HG02884 (cell line): Measurements from ENCODE around the gene PTGDR2.

Experiments used
- ATAC-seq: cut with Tn5 transposase; IDR thresholded peaks from one replicate; pipeline ENCODE4 v1.9.1; 2021; ENCODE audit warnings: mild to moderate bottlenecking, moderate library complexity; ENCODE audit not compliant: unreplicated experiment

Gene PTGDR2

DNA sequence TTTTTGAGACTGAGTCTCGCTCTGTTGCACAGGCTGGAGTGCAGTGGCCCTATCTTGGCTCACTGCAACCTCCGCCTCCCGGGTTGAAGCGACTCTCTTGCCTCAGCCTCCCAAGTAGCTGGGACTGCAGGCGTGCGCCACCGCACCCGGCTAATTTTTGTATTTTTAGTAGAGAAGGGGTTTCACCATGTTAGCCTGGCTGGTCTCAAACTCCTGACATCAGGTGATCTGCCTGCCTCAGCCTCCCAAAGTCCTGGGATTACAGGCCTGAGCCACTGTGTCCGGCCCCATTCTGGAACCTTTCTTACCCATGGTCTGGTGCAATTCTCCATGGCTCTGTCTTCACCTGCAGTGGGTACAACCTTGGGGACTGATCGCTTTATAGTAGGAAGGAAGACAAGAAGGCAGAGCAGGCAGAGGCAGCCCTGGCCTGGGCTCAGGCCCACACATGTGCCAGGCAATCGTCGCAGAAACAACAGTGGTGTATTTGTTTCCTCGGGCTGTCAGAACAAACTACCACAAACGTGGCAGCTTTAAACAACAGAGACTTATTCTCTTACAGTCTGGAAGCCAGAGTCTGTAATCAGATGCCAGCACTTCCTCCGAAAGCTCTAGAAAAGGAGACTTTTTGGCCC, 4.0 kb upstream of the PTGDR2 start:
- no peak for ATAC-seq

DNA sequence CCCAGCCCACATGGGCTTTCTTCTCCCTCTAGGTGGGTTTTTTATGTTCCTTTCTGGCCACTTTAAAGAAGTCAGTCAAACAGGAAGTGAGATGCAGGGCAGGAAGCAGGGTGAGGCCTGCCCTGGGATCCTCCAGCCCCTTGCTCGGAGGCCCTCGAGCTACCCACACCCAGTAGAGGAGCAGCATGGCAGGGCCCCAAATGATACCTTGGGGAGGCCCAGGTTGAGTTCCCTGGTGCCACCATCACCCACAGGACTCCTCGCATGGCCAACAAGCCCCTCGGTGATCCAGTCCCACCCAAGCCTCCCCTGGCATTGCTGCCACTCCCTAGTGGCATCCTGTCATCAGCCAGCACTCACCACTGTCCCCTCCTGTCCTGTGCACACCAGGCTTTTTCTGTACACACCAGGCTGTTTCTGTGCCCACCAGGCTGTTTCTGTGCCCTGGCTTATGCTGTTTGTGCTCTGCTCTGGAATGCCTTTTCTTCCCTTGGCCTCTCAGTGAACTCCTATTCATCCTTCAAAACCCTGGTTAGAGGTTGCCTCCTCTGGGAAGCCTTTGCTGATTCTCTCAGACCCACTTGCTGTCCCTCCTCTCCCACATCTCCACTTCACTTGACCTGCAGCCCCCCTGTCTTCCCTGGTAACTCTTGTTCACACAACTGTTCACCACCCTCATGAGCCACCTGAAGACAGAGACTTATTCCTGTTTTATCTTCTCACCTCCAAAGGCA, 3.1 kb upstream of the PTGDR2 start:
- no peak for ATAC-seq

DNA sequence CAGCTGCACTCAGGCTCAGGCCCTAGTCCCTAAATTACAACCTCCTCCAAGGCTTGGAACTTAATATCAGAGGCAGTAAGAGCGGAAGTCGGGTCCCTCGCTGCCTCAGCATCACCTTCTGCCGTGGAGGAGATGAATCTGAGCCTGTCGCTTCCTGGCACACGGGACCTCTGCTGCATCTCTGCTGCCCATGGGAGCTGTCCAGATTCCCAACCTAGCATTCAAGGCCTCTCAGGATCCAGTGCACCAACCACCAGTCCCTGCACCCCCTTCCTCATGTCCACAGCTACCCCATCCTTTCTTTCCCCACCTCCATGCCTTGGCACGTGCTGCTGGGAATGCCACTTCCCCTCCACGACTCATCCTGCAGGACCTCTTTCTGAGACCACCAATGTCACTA, 2.5 kb upstream of the PTGDR2 start:
- ATAC-seq: no peak

DNA sequence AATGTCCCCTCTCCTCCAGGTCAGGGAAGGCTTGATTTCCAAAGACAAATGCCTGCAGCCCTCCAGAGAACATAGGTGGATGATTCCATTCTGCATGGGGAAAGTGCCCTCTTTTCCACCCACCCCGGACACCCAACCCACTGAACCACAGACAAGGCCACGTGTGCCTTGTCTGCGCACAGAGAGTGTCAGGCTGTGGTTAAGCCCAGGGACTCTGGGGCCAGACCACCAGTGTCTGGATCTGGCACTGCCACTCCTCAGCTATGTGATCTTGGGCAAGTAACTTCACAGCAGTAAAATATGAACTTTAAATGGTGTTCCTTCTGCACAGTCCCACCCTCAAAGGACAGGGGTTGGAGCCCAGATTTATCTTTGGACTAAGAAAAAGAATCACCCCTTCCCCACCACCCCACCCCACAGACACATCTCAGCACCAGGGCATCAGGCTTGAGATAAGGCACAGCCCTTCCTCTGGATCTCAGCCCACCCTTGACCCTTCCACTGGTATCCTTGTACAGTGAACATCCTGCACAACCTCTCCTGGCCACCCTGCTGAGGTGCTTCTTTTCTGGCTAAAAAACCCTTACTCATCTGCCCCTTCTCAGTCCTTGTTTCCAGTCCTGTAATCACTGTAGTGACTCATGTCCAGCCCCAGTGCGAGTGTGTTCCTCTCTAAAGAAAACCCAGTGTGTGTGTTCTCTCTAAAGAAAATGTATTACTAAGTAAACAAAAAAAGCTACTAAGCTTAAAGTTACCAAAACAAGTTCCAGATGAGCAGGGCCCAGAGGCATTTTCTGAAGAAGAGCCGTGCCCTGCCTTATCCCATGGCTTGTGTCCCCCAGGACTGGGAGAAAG, 1.9 kb upstream of the PTGDR2 start:
- no peak for ATAC-seq

DNA sequence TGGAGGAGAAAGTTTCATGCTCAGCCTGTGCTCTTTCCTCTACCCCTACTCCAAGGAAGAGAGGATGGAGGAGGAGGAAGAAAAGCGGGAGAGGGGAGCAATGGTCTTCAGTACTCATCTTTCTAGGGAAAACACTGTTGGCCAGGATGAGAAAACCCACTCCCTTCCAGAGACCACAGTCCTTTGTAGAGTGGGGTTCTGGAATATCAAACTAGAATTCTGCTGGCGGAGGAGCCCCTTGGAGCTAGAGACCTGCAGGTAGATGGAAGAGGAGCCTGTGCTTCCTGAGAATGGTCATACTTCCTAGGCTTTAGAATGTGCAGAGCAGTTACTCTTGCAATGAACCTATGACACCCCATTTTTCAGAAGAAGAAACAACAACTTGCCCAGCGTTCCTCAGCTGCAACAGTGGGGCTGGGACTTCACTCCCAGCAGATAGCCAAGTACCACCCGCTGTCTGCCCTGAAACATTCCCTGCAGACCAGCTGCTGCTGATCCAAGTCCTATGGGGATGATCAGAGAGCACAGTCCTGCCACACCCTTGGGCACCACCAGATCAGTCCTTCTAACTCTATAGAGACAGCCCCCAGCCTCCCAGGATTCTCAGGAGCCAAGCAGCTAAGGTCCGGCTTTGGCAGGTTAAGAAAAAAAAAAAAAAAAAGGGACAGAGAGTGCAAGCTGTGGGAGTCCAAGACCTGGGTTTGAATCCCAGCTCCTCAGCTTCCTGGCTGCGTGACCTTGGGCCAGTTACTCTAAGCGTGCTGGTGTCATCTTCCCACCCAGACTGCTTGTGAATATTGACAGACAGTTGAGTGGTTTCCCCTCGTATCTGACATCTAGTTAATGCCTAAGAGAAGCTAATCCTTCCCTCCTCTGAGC, 664 bp downstream of the PTGDR2 start:
- no peak for ATAC-seq

DNA sequence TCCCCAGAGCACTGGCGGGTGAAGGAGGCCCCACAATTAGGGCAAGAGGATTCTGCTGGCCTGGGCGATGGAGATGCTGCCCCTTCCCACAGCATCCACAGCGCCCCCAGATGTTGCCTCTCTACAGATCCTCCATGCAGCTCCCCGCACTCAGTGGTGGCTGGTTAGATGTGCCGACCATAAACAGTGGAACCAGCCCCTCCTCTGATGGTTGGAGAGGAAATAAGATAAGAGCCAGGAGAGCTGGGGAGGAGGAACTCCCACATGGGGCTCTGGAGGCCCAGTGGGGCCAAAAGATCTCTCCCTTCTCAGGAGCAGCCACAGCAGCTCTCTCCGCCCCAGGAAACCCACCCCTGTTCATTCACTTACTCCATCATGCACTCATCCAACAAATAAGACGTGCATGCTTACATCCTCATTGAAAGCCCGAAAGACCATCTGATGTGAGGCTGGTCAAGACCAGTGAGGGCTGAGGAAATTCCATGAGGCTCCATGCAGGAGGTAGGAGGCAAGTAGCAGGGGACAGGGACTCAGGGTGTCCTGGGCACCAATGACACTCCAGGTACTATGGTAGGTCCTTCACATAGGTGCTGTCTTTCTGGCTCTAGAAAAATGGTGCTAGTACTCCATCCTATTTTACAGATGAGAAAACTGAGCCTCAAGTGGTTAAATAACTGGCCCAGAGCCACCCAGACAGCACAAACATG, 1.5 kb downstream of the PTGDR2 start:
- ATAC-seq: no peak

DNA sequence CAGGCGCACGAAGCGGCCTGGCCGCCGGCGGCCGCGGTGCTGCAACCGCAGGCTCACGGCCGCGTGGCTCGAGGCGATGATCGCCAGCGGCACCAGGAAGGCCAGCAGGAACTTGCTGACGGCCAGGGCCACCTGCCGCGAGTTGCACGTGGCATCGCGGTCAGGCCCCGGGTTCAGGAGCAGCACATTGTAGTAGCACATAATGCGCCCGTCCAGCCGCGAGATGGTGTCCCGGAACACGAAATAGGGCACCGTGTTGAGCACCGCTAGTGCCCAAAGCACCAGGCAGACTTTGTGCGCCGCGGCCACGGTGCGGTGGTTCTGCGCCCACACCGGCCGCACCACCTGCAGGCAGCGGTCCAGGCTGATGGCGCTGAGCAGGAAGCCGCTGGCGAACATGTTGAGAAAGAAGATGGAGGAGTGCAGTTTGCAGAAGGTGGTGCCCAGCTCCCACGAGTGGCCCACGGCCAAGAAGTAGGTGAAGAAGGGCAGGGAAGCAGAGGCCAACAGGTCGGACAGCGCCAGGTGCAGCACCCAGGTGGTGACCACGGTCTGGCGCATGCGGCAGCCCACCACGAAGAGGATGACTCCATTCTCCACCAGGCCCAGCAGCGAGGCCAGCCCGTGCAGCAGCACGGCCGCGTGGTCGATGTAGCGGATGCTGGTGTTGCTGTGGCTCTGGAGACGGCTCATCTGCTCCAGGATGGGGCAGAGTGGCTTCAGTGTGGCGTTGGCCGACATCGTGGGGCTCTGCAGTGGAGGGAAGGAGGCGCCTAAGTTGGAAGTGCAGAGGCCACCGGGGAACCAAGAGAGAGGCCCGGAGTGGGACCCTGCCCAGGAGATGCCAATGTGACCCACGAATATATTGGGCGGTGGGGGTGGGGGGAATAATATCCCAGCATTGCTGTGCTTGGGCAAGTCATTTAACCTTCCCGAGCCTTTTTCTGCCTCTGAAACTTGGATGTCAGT, 2.5 kb downstream of the PTGDR2 start:
- ATAC-seq: no peak

DNA sequence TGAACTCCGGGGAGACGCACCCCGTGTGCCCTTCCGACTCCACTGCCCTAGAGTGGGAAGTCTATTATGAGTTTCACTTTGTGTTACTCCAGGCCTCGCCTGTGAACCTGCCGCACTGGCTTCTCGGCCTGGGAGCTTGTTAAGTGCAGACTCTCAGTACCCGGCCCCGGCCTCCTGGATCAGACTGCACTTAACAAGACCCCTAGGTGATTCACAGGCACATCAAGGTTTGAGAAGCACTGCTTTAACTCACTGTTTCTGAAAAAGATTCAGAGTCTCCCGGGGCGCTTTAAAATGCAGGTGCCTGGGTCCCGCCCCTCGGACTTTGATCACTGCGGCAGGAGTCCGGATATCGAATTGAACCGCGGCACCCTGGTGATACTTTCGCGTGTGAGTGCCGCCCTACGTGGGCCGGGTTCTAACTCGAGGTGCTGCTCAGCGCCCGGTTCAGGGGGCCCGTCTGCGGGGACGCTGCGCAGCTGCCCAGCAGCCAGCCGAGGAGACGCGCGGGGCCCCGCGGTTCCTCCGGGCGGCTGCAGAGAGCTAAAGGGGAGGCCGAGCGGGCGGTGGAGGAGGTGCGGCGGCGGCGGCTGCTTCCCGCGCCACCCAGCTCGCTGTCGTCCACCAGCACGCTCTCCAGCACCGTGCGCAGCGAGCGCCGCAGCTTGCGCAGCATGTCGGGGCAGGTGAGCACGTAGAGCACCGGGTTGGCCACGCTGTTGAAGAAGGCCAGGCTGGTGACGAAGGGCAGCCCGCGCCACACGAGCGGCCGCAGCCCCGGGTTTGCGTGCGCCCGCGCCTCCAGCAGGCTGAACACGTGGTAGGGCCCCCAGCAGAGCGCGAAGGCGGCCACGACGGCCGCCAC, 3.4 kb downstream of the PTGDR2 start:
- ATAC-seq: no peak

DNA sequence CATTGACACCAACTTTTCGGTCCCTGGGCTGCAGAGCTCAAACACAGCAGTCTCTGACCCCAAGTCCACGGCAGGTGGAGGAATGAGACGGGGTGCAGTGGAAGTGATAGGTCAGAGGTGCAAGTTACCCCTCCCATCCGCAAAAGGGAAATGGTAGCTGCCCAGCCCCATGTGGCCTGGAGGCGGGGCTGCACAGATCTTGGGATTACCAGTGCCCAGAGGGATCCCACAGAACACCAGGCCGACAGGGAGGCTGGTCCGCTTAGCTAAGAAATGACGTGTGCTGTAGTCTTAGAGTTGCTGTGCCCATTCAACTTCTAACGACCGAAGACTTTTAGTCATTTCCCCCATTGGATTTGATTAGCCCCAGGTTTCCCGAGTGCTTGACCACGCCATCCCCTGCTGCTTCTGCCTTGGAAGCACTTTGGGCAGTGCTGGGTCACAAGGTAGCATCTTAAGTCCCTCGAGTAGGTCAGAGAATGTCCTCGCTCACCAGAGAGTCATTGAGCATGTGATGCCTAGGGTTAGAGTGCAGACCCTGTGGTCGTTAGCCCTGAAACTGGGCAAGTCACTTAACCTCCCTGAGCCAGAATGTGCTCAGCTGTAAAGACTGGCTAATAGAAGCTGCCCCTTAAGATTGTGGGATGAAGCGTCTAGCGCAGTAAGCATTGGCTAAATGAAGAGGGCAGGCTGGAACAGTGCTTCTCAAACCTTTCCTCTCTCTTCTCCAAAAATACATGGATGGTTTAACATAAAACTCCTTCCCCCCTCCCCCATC, 4.2 kb downstream of the PTGDR2 start:
- ATAC-seq: no peak

DNA sequence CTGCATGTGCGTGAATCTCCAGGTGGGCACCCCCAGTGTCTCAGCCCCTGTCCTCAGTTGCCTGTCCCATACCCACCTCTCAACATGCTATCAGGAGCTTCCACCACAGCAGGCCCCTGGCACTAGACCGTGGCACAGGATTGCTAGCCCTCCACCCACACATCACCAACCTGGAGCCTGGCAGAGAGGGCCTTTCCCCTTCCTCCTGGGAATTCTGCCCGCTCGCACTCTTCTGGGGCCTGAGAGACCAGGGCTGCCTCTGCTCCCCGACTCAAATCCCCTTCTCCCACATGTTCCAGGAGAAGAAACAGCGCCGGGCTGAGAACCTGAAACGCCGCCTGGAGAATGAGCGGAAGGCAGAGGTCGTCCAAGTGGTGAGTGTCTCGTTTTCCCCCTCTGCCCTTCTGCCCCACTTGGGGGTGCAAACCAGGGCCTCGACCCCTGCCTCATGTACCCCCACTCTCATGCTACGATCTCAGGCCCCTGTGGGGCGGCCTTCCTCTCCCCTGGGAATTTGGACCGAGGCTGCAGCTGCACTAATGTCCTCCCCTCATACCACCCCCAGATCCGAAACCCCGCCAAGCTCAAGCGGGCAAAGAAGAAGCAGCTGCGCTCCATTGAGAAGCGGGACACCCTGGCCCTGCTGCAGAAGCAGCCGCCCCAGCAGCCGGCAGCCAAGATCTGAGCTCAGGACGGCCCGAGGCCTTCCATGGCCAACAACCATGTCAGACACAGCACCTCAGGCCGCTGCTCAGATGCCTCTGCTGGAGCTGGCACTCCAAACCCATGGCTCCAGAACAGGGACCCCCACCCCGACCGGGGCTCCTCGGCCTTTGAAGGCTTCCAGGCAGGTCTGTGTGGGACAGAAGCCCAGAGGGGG, 5.9 kb downstream of the PTGDR2 start:
- no peak for ATAC-seq

DNA sequence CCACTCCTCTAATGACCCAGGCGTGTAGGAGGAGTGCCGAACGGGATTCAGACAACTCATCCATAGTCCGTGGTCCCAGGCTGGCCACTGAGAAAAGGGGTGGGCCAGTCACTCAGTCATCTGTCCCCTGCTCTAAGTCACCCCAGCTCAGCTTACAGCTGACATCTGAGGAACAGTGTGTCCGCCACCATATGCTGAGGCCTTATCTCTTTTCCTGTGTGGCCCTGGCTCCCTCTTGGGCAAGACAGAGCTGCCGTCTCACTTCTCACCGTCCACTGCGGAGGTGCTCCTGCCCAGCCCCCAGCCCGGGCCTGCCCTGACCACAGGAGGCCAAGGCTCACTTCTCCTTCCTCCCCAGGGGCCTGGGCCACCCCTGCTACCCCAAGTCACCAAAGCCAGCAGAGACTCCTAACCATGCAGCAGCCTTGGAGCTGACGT, 7.0 kb downstream of the PTGDR2 start:
- ATAC-seq: no peak

DNA sequence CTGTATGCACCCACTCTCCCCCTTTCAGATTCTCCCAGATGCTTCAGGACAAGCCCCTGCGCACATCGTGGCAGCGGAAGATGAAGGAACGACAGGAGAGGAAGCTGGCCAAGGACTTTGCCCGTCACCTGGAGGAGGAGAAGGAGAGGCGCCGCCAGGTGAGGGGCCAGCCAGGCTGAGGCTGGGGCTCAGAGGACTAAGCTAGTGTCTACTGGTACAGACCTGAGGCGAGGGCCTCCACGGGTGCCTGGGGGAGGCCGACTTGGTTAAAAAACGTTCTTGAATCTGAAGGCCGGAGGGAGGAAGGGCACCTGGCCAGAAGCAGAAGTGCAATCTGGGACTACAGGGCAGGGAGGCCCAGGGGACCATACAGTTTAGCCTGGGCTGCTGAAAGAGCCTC, 7.9 kb downstream of the PTGDR2 start:
- ATAC-seq: no peak

DNA sequence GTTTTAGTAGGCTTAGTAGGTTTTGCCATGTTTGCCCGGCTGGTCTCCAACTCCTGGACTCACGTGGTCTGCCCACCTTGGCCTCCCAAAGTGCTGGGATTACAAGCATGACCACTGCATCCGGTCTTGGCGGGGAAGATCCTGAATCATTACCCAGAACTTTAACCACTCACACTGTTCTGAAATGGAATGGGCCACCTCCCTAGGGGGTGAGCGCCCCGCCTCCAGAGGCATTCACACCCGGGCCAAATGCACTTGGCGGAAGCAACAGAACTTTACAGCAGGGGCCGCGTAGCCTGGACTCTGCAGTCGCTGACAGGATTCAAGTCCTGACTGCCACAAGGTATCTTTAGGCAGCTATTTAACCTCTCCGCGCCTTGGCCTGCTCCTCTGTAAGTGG, 8.5 kb downstream of the PTGDR2 start:
- no peak for ATAC-seq

DNA sequence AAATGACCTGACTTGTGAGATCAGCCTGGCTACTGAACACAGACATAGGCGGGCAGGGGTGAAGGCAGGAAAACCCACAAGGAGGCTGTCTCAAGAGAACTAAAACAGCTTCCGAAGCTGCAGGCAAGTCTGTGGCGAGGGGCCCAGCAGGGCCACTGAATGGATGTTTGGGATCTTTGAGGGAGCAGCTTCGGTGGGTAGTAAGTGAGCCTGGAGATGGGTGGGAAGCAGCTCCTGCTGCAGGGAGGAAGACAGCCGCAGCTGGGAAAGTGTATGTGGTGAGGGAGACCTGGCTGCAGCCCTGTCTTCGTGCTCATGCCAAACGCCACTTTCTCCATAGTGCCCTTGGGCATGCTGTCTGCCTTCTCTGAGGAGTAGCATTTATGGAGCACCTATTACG, 10.4 kb downstream of the PTGDR2 start:
- ATAC-seq: no peak

DNA sequence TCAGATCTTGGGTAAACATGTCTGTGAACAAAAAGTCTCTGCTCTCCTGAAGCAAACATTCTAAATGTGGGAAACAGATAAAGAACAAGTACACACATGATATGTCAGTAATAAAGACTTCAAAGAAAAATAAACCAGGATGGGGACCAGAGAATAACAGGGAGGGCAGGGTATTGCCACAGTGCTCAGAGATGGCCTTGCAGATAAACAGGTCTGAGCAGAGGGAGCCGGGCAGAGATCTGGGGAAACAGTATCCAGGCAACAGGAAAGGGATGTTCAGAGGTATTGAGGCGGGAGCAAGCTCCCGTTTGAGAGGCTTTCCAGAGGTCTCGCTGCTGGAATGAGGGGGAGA, 10.9 kb downstream of the PTGDR2 start:
- no peak for ATAC-seq

DNA sequence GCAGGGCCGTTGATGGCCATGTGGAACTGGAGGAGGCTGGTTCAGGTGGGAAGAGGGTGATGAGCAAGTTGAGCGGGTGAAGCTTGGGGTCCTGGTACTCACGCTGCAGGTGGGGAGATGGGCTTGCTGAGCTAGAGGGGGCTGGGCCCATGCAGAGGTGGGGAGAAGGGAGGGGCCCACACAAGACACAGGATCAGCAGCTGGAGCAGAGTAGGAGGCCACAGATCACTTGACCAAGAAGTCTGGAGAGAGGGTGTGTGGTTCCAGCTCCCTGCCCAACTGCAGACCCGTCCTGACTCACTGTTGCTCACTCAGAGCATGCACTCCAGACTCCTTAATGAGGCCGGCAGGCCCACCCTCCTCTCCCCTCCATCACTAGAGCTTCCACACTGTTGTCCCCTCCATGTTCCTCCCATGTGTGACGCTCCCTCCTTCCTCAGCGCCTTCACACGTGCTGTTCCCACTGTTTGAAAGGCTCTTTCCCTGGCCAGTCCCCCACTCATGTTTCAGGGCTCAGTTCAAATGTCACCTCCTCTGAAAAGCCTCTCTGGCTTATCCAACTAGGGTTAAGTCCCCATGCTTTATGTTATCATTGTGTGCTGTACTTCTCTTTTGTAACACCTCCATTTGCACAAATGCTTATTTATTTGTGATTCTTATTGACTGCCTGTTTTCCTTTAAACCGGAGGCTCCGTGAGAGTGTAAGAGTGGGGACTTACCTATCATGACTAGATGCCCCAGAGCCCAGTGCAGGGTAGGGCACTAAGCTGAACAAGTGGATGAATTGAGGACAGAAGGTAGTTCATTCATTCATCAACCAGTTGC, 11.5 kb downstream of the PTGDR2 start:
- no peak for ATAC-seq
